Body of pancreas (tissue), 4 donors: ENCODE measurements around the gene ADGRV1.

Source experiments
- CTCF ChIP-seq, 7 experiments: fragments of 450-650 bp in 4 of 7; fragments of 200-600 bp in 3 of 7; sonication (generic) in 3 of 7; IDR thresholded peaks; one replicate each; pipeline ENCODE4 v1.5.1; 2016 to 2019; ENCODE audit warnings: antibody characterized with exemption in 7 of 7
- POLR2A ChIP-seq, 3 donors: fragments of 450-650 bp; IDR thresholded peaks; one replicate each; pipeline ENCODE4 v1.6.1; 2016; ENCODE audit warnings: antibody characterized with exemption in 3 of 3, mild to moderate bottlenecking in 2 of 3

GRCh38 chr5:90909940-90910339 lies 351.3 kb downstream of the ADGRV1 start:
- no peak for TF ChIP-seq CTCF (IDR thresholded peaks at IDR 0.05)
- TF ChIP-seq POLR2A (IDR thresholded peaks at IDR 0.05): no peak
